Placental pericyte (primary cell): ENCODE results near the gene TMEM35B. TPM values are rescaled to one million over a fixed set of nuclear protein-coding genes. Genes with fewer than 3 reads are reported as not detected.

Source experiments
- small RNA-seq: library from RNA; depleted of rRNA; stranded (forward); fragments of <200 nt; gene quantifications from one replicate; pipeline ENCODE3, GENCODE V24; 2012; ENCODE audit warnings: low replicate concordance
- total RNA-seq: library from RNA; depleted of rRNA; stranded (reverse); fragments of >200 nt; gene quantifications from 2 replicates; pipeline ENCODE4 v1.2.3, GENCODE V29; 2012

The TMEM35B gene
- 22.3 and 26.9 TPM in 2 replicates for total RNA-seq

GRCh38 chr1:34984793-34985608 lies at the start of gene TMEM35B:
TSS of gene TMEM35B (minus strand) at chr1:34985347. CDS start at chr1:34985305, 42 bp downstream.

Small RNA genes within 50 kb of the gene (small RNA-seq; reads per million reads assigned to genes)
- gene TMEM35B = not detected

Other genes with a start within 250 kb of the TMEM35B start
- gene GJB5, start 230.3 kb downstream of the TMEM35B start, total RNA-seq = not detected in 2 replicates
- gene GJB4, start 225.6 kb downstream of the TMEM35B start, total RNA-seq = not detected in 2 replicates
- 0.14 TPM in 1 of 2 replicates, not detected in the other for gene GJB3, start 204.1 kb downstream of the TMEM35B start, total RNA-seq
- gene GJA4, start 192.3 kb downstream of the TMEM35B start, total RNA-seq = not detected in 2 replicates
- gene SMIM12, start 125.6 kb downstream of the TMEM35B start, total RNA-seq = 23.6 and 25.8 TPM in 2 replicates
- not detected in 2 replicates for gene DLGAP3, start 55.7 kb downstream of the TMEM35B start, total RNA-seq
- 12.9 and 22.2 TPM in 2 replicates for gene ZMYM6, start 46.6 kb upstream of the TMEM35B start, total RNA-seq
- 9.8 and 27.2 TPM in 2 replicates for gene ZMYM1, start 94.0 kb upstream of the TMEM35B start, total RNA-seq
- 200 and 275 TPM in 2 replicates for gene SFPQ, start 207.8 kb upstream of the TMEM35B start, total RNA-seq